ENCODE data around the gene TARS2. TPM values are rescaled to one million over a fixed set of nuclear protein-coding genes. Genes with fewer than 3 reads are reported as not detected.

TARS2 gene
- total and polyA plus RNA-seq, 2 experiments from 2014 or later: 10.1 to 19.2 TPM

GRCh38 chr1:150554086-150554452 is 66.8 kb downstream of the TARS2 start:
- no peak overlapping the region for H3K27ac ChIP-seq
- TF ChIP-seq CTCF (IDR thresholded peaks at IDR 0.05; ENCODE audit: poor library complexity): no peak
- TF ChIP-seq EZH2 (IDR thresholded peaks at IDR 0.05; ENCODE audit: borderline replicate concordance): no peak
- TF ChIP-seq EZH2phosphoT487 (IDR thresholded peaks at IDR 0.05; ENCODE audit: low read depth, severe bottlenecking, unreplicated experiment): no peak
- no peaks in the 10 kb centered on the region for H3K27me3 ChIP-seq
- H3K4me3 ChIP-seq: no peak overlapping the region
- WGBS (ENCODE audit: low lambda C conversion rate, missing lambda C conversion rate): 95% methylated on average over 6 of the region's 8 CpGs
- no peaks in the 10 kb centered on the region for H3K9me3 ChIP-seq (ENCODE audit: low read depth)
- no peaks in the 10 kb centered on the region for H3K9me2 ChIP-seq (replicated peaks; ENCODE audit: insufficient read depth)
- peaks cover 23% of the 10 kb centered on the region for H3K4me1 ChIP-seq (ENCODE audit: insufficient read depth)
- no peak overlapping the region for H2AFZ ChIP-seq
- DNase-seq (ENCODE audit: low spot score): no peak
- H3K79me2 ChIP-seq: peaks cover 9% of the 10 kb centered on the region
- no peaks in the 10 kb centered on the region for H3K36me3 ChIP-seq (replicated peaks; ENCODE audit: insufficient read depth, low read depth)
- H4K20me1 ChIP-seq (ENCODE audit: insufficient read depth, poor library complexity, severe bottlenecking): no peaks in the 10 kb centered on the region
- H3K4me2 ChIP-seq: no peak overlapping the region

- H3K27ac ChIP-seq: no peak overlapping the region
- DNase-seq (ENCODE audit: low spot score): no peak
- H2AFZ ChIP-seq: no peak overlapping the region
- H3K9me3 ChIP-seq (ENCODE audit: low read depth): no peaks in the 10 kb centered on the region
- peaks cover 20% of the 10 kb centered on the region for H3K79me2 ChIP-seq
- H3K36me3 ChIP-seq (replicated peaks; ENCODE audit: insufficient read depth, low read depth): no peaks in the 10 kb centered on the region
- no peaks in the 10 kb centered on the region for H3K27me3 ChIP-seq
- 94% methylated on average over 19 of the region's 19 CpGs for WGBS (ENCODE audit: low lambda C conversion rate, missing lambda C conversion rate)
- no peaks in the 10 kb centered on the region for H3K9me2 ChIP-seq (replicated peaks; ENCODE audit: insufficient read depth)
- H3K4me2 ChIP-seq: no peak overlapping the region
- TF ChIP-seq CTCF (IDR thresholded peaks at IDR 0.05; ENCODE audit: poor library complexity): no peak
- TF ChIP-seq EZH2phosphoT487 (IDR thresholded peaks at IDR 0.05; ENCODE audit: low read depth, severe bottlenecking, unreplicated experiment): no peak
- no peak for TF ChIP-seq EZH2 (IDR thresholded peaks at IDR 0.05; ENCODE audit: borderline replicate concordance)
- H3K4me3 ChIP-seq: no peak overlapping the region
- peaks cover 26% of the 10 kb centered on the region for H3K4me1 ChIP-seq (ENCODE audit: insufficient read depth)
- no peaks in the 10 kb centered on the region for H4K20me1 ChIP-seq (ENCODE audit: insufficient read depth, poor library complexity, severe bottlenecking)
Observed at GRCh38 chr1:150555198-150555970, 68.2 kb downstream of the TARS2 start.

DNA sequence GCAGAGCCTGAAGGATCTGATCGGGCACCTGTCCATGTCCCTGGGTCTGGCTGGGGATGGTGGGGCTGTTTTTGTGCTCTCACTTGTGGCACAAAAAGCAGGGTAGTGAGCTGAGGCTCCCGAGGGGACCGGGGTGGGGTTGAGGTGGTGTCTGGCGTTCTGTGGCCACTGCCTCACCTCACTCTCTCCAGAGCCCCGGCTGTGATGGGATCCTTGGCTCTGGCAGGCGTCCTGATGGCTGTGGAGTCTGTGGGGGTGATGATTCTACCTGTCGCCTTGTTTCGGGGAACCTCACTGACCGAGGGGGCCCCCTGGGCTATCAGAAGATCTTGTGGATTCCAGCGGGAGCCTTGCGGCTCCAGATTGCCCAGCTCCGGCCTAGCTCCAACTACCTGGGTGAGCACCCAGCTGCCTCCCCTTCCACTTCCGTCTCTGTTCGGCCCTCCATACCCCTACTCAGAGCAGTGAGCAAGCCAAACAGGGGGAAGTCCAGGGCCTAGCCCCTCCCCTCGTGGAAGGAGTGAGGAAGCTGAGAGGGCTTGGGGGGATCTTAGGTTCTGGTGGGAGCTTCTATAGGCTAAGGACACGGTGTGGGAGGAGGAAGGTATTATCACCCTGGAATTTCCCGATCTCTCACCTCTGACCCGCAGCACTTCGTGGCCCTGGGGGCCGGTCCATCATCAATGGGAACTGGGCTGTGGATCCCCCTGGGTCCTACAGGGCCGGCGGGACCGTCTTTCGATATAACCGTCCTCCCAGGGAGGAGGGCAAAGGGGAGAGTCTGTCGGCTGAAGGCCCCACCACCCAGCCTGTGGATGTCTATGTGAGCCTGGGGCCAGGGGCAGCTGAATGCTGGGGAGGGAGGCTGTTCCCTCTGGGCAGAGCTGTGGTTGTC is 69.0 kb downstream of the TARS2 start:
- Histone ChIP-seq H3K9me2 (replicated peaks; ENCODE audit: insufficient read depth) (no peaks in the 10 kb centered on the region), H2AFZ (no peak overlapping the region), H3K4me1 (ENCODE audit: insufficient read depth) (peaks cover 22% of the 10 kb centered on the region), H4K20me1 (ENCODE audit: insufficient read depth, poor library complexity, severe bottlenecking) (no peaks in the 10 kb centered on the region), H3K4me2 (no peak overlapping the region), H3K79me2 (peaks cover 22% of the 10 kb centered on the region), H3K36me3 (replicated peaks; ENCODE audit: insufficient read depth, low read depth) (no peaks in the 10 kb centered on the region), H3K27ac (no peak overlapping the region), H3K4me3 (no peak overlapping the region), H3K9me3 (ENCODE audit: low read depth) (no peaks in the 10 kb centered on the region), H3K27me3 (no peaks in the 10 kb centered on the region)
- DNase-seq (ENCODE audit: low spot score): no peak
- 83% methylated on average over 26 of the region's 26 CpGs for WGBS (ENCODE audit: low lambda C conversion rate, missing lambda C conversion rate)
- TF ChIP-seq CTCF (IDR thresholded peaks at IDR 0.05; ENCODE audit: poor library complexity): no peak
- no peak for TF ChIP-seq EZH2 (IDR thresholded peaks at IDR 0.05; ENCODE audit: borderline replicate concordance)
- TF ChIP-seq EZH2phosphoT487 (IDR thresholded peaks at IDR 0.05; ENCODE audit: low read depth, severe bottlenecking, unreplicated experiment): no peak
